Keratinocyte (primary cell): ENCODE data around the gene CCDC149.

ENCODE experiments used
- EZH2 ChIP-seq: IDR thresholded peaks from one replicate; pipeline ENCODE4 v1.6.1; 2012; ENCODE audit warnings: inconsistent platforms, mild to moderate bottlenecking, low read length, moderate library complexity
- TF ChIP-seq, protein P1 (sequence below), 3 experiments: IDR thresholded peaks in 1 of 3; conservative IDR thresholded peaks in 1 of 3; optimal IDR thresholded peaks in 1 of 3; 2 replicates in 2 of 3; 3 replicates in 1 of 3; pipeline versions ENCODE3 to v1.5.1; 2011; ENCODE audit warnings: low read length in 3 of 3, mild to moderate bottlenecking in 3 of 3, moderate library complexity in 2 of 3, control low read depth in 1 of 3, inconsistent platforms in 1 of 3; ENCODE audit not compliant: insufficient read depth in 2 of 3; ENCODE audit errors: extremely low read depth in 1 of 3

DNA sequence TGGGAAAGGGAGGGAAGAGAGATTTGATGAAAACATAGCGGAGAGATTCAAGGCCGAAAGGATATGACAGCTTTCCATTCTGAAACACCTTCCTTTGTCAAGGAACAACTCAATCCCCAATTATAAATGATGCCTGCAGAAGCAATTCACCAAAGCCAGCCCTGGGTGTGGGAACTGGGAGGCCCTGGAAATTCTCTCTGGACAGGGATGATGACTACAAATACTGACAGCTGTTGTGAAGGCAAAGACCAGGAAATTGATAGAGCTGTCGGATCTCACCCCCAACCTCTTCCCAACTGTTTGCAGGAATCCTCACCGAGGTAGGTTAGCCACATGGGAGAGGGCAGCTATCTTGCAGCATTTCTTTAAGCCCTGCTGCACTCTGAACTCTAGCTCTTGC, 54.3 kb downstream of the CCDC149 start:
- no peak for TF ChIP-seq EZH2
- TF ChIP-seq, protein P1, sequence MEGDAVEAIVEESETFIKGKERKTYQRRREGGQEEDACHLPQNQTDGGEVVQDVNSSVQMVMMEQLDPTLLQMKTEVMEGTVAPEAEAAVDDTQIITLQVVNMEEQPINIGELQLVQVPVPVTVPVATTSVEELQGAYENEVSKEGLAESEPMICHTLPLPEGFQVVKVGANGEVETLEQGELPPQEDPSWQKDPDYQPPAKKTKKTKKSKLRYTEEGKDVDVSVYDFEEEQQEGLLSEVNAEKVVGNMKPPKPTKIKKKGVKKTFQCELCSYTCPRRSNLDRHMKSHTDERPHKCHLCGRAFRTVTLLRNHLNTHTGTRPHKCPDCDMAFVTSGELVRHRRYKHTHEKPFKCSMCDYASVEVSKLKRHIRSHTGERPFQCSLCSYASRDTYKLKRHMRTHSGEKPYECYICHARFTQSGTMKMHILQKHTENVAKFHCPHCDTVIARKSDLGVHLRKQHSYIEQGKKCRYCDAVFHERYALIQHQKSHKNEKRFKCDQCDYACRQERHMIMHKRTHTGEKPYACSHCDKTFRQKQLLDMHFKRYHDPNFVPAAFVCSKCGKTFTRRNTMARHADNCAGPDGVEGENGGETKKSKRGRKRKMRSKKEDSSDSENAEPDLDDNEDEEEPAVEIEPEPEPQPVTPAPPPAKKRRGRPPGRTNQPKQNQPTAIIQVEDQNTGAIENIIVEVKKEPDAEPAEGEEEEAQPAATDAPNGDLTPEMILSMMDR (optimal IDR thresholded peaks at IDR 0.05 in 1 of 3, IDR thresholded peaks at IDR 0.05 in 1 of 3, conservative IDR thresholded peaks at IDR 0.05 in 1 of 3; ENCODE audit: extremely low read depth in 1 of 3, insufficient read depth in 2 of 3, low read length in 3 of 3): no peak
